Measurements from ENCODE around the gene ALDH1L2.
"Not testable (repeated sequence)": the region's sequence is repeated elsewhere in the genome, so short reads cannot be mapped to it uniquely, and the experiment has no call there.

The ALDH1L2 gene

GRCh38 chr12:105100207-105100985, 16.1 kb upstream of the ALDH1L2 start:
- Histone ChIP-seq H3K4me3 (ENCODE audit: low read length) (no peak overlapping the region), H2AFZ (ENCODE audit: low read depth, low read length) (no peak overlapping the region), H3K9me3 (ENCODE audit: low read length) (no peaks in the 10 kb centered on the region), H3K27me3 (ENCODE audit: insufficient read depth, low read length) (no peaks in the 10 kb centered on the region), H3K36me3 (ENCODE audit: insufficient read depth, low read length) (no peaks in the 10 kb centered on the region), H3K4me1 (ENCODE audit: insufficient read depth, low read length) (no peaks in the 10 kb centered on the region)

- Histone ChIP-seq H3K9me3 (ENCODE audit: low read length) (no peaks in the 10 kb centered on the region), H3K4me3 (ENCODE audit: low read length) (no peak overlapping the region), H3K4me1 (ENCODE audit: insufficient read depth, low read length) (no peaks in the 10 kb centered on the region), H3K36me3 (ENCODE audit: insufficient read depth, low read length) (no peaks in the 10 kb centered on the region), H3K27me3 (ENCODE audit: insufficient read depth, low read length) (no peaks in the 10 kb centered on the region), H2AFZ (ENCODE audit: low read depth, low read length) (no peak overlapping the region)
Observed at GRCh38 chr12:105099356-105099755, 15.1 kb upstream of the ALDH1L2 start.

GRCh38 chr12:105095338-105095737, 11.1 kb upstream of the ALDH1L2 start:
- H3K9me3 ChIP-seq (ENCODE audit: low read length); H3K36me3 ChIP-seq (ENCODE audit: insufficient read depth, low read length); H3K4me3 ChIP-seq (ENCODE audit: low read length); H3K27me3 ChIP-seq (ENCODE audit: insufficient read depth, low read length); H3K4me1 ChIP-seq (ENCODE audit: insufficient read depth, low read length); H2AFZ ChIP-seq (ENCODE audit: low read depth, low read length): not testable (repeated sequence)

- Histone ChIP-seq H3K9me3 (ENCODE audit: low read length) (no peaks in the 10 kb centered on the region), H3K4me3 (ENCODE audit: low read length) (no peak overlapping the region), H3K36me3 (ENCODE audit: insufficient read depth, low read length) (no peaks in the 10 kb centered on the region), H3K4me1 (ENCODE audit: insufficient read depth, low read length) (peaks cover 4% of the 10 kb centered on the region), H3K27me3 (ENCODE audit: insufficient read depth, low read length) (peaks cover 9% of the 10 kb centered on the region), H2AFZ (ENCODE audit: low read depth, low read length) (no peak overlapping the region)
Observed at GRCh38 chr12:105092336-105092735, 8.1 kb upstream of the ALDH1L2 start.

GRCh38 chr12:105091476-105092206, 7.4 kb upstream of the ALDH1L2 start:
- H3K27me3 ChIP-seq (ENCODE audit: insufficient read depth, low read length), result peaks cover 9% of the 10 kb centered on the region
- H2AFZ ChIP-seq (ENCODE audit: low read depth, low read length), result no peak overlapping the region
- H3K36me3 ChIP-seq (ENCODE audit: insufficient read depth, low read length), result no peaks in the 10 kb centered on the region
- H3K4me3 ChIP-seq (ENCODE audit: low read length), result no peak overlapping the region
- H3K9me3 ChIP-seq (ENCODE audit: low read length), result no peaks in the 10 kb centered on the region
- H3K4me1 ChIP-seq (ENCODE audit: insufficient read depth, low read length), result peaks cover 4% of the 10 kb centered on the region

- no peaks in the 10 kb centered on the region for H3K9me3 ChIP-seq (ENCODE audit: low read length)
- H3K36me3 ChIP-seq (ENCODE audit: insufficient read depth, low read length), result no peaks in the 10 kb centered on the region
- peaks cover 9% of the 10 kb centered on the region for H3K27me3 ChIP-seq (ENCODE audit: insufficient read depth, low read length)
- H2AFZ ChIP-seq (ENCODE audit: low read depth, low read length), result no peak overlapping the region
- H3K4me3 ChIP-seq (ENCODE audit: low read length), result no peak overlapping the region
- peaks cover 4% of the 10 kb centered on the region for H3K4me1 ChIP-seq (ENCODE audit: insufficient read depth, low read length)
Observed at GRCh38 chr12:105090361-105090760, 6.1 kb upstream of the ALDH1L2 start.

GRCh38 chr12:105089817-105090216, 5.6 kb upstream of the ALDH1L2 start:
- no peak overlapping the region for H3K4me3 ChIP-seq (ENCODE audit: low read length)
- peaks cover under 1% of the 10 kb centered on the region for H3K9me3 ChIP-seq (ENCODE audit: low read length)
- H3K4me1 ChIP-seq (ENCODE audit: insufficient read depth, low read length), result peaks cover 4% of the 10 kb centered on the region
- H3K27me3 ChIP-seq (ENCODE audit: insufficient read depth, low read length), result peaks cover 9% of the 10 kb centered on the region
- H2AFZ ChIP-seq (ENCODE audit: low read depth, low read length), result no peak overlapping the region
- H3K36me3 ChIP-seq (ENCODE audit: insufficient read depth, low read length), result no peaks in the 10 kb centered on the region

GRCh38 chr12:105085501-105085900, 1.2 kb upstream of the ALDH1L2 start:
- no peaks in the 10 kb centered on the region for H3K27me3 ChIP-seq (ENCODE audit: insufficient read depth, low read length)
- H3K4me3 ChIP-seq (ENCODE audit: low read length), result no peak overlapping the region
- no peaks in the 10 kb centered on the region for H3K36me3 ChIP-seq (ENCODE audit: insufficient read depth, low read length)
- peaks cover 9% of the 10 kb centered on the region for H3K4me1 ChIP-seq (ENCODE audit: insufficient read depth, low read length)
- no peak overlapping the region for H2AFZ ChIP-seq (ENCODE audit: low read depth, low read length)
- H3K9me3 ChIP-seq (ENCODE audit: low read length), result peaks cover 3% of the 10 kb centered on the region

GRCh38 chr12:105083551-105084105, 630 bp downstream of the ALDH1L2 start:
- peaks cover 9% of the 10 kb centered on the region for H3K4me1 ChIP-seq (ENCODE audit: insufficient read depth, low read length)
- peak overlapping the region; percentile 39 for H3K4me3 ChIP-seq (ENCODE audit: low read length)
- H3K9me3 ChIP-seq (ENCODE audit: low read length), result peaks cover 3% of the 10 kb centered on the region
- H3K27me3 ChIP-seq (ENCODE audit: insufficient read depth, low read length), result no peaks in the 10 kb centered on the region
- H3K36me3 ChIP-seq (ENCODE audit: insufficient read depth, low read length), result no peaks in the 10 kb centered on the region
- H2AFZ ChIP-seq (ENCODE audit: low read depth, low read length), result peak overlapping the region; percentile 49

GRCh38 chr12:105083031-105083430, 1.2 kb downstream of the ALDH1L2 start:
- Histone ChIP-seq H3K27me3 (ENCODE audit: insufficient read depth, low read length) (no peaks in the 10 kb centered on the region), H3K9me3 (ENCODE audit: low read length) (peaks cover 3% of the 10 kb centered on the region), H3K4me3 (ENCODE audit: low read length) (no peak overlapping the region)

GRCh38 chr12:105078712-105079570, 5.3 kb downstream of the ALDH1L2 start:
- Histone ChIP-seq H2AFZ (ENCODE audit: low read depth, low read length) (no peak overlapping the region), H3K9me3 (ENCODE audit: low read length) (no peaks in the 10 kb centered on the region), H3K4me3 (ENCODE audit: low read length) (no peak overlapping the region), H3K27me3 (ENCODE audit: insufficient read depth, low read length) (no peaks in the 10 kb centered on the region), H3K36me3 (ENCODE audit: insufficient read depth, low read length) (no peaks in the 10 kb centered on the region), H3K4me1 (ENCODE audit: insufficient read depth, low read length) (peaks cover 8% of the 10 kb centered on the region)

More at GRCh38 chr12:105083031-105083430, 1.2 kb downstream of the ALDH1L2 start:
- Histone ChIP-seq H2AFZ (ENCODE audit: low read depth, low read length) (no peak overlapping the region), H3K4me1 (ENCODE audit: insufficient read depth, low read length) (peaks cover 9% of the 10 kb centered on the region), H3K36me3 (ENCODE audit: insufficient read depth, low read length) (no peaks in the 10 kb centered on the region)

- Histone ChIP-seq H2AFZ (ENCODE audit: low read depth, low read length) (no peak overlapping the region), H3K9me3 (ENCODE audit: low read length) (no peaks in the 10 kb centered on the region), H3K4me1 (ENCODE audit: insufficient read depth, low read length) (no peaks in the 10 kb centered on the region), H3K36me3 (ENCODE audit: insufficient read depth, low read length) (no peaks in the 10 kb centered on the region), H3K4me3 (ENCODE audit: low read length) (no peak overlapping the region), H3K27me3 (ENCODE audit: insufficient read depth, low read length) (no peaks in the 10 kb centered on the region)
Observed at GRCh38 chr12:105077435-105077834, 6.8 kb downstream of the ALDH1L2 start.
